Naive thymus-derived CD4-positive, alpha-beta T cell (primary cell): ENCODE measurements around the gene TBC1D1. TPM values are rescaled to one million over a fixed set of nuclear protein-coding genes. Genes with fewer than 3 reads are reported as not detected.

Experiments
- ATAC-seq: fragments of 150-1000 bp; cut with Tn5 transposase; 2 replicates; pipeline ENCODE4 v1.10.0; 2021; ENCODE audit warnings: mild to moderate bottlenecking, moderate library complexity
- CTCF ChIA-PET: fragments of 350-600 bp; sonication (Branson Sonifier 250); formaldehyde crosslinking; loops from one replicate; lab custom pipeline; 2021; ENCODE audit warnings: antibody characterized with exemption; lab: Charles Lee
- POLR2A ChIA-PET: fragments of 350-600 bp; sonication (Branson Sonifier 250); formaldehyde crosslinking; loops from one replicate; lab custom pipeline; 2021; ENCODE audit warnings: antibody characterized with exemption, inconsistent platforms; lab: Charles Lee
- DNase-seq, 9 donors: peaks; one replicate each; pipeline versions ENCODE4 v3.0.0 to v3.0.0-alpha.2; 2020 to 2022; ENCODE audit warnings: mixed read lengths in 1 of 9
- H3K27ac ChIP-seq: one replicate; pipeline ENCODE4 v1.7.0; 2013; ENCODE audit warnings: mild to moderate bottlenecking, low read depth, low read length, moderate library complexity
- H3K27me3 ChIP-seq, 2 donors: one replicate each; pipeline ENCODE4 v1.7.0; 2013; ENCODE audit warnings: low read length in 2 of 2, mild to moderate bottlenecking in 2 of 2, moderate library complexity in 2 of 2; ENCODE audit not compliant: control insufficient read depth in 2 of 2, insufficient read depth in 2 of 2
- H3K36me3 ChIP-seq, 3 experiments: 1 replicate in 2 of 3; 2 replicates in 1 of 3; pipeline ENCODE4 v1.7.0; 2013; ENCODE audit warnings: low read length in 3 of 3, mild to moderate bottlenecking in 3 of 3, moderate library complexity in 1 of 3; ENCODE audit not compliant: insufficient read depth in 3 of 3, control insufficient read depth in 2 of 3
- H3K4me1 ChIP-seq, 2 donors: one replicate each; pipeline ENCODE4 v1.7.0; 2013; ENCODE audit warnings: low read length in 2 of 2, mild to moderate bottlenecking in 2 of 2, moderate library complexity in 1 of 2; ENCODE audit not compliant: control insufficient read depth in 2 of 2, insufficient read depth in 2 of 2
- H3K4me3 ChIP-seq: 2 replicates; pipeline ENCODE4 v1.7.0; 2013; ENCODE audit warnings: mild to moderate bottlenecking, low read length
- H3K9me3 ChIP-seq, 3 experiments: 1 replicate in 2 of 3; 2 replicates in 1 of 3; pipeline ENCODE4 v1.7.0; 2013; ENCODE audit warnings: low read length in 3 of 3; ENCODE audit not compliant: control insufficient read depth in 2 of 3
- H3K27ac Mint-ChIP-seq, 9 donors: one replicate each; pipeline ENCODE4 v1.8.0; 2020 to 2022; ENCODE audit warnings: mixed read lengths in 9 of 9, mild to moderate bottlenecking in 8 of 9, moderate library complexity in 5 of 9, inconsistent platforms in 2 of 9
- H3K27me3 Mint-ChIP-seq, 5 donors: one replicate each; pipeline ENCODE4 v1.8.0; 2021 to 2022; ENCODE audit warnings: mixed read lengths in 5 of 5, mild to moderate bottlenecking in 1 of 5
- H3K36me3 Mint-ChIP-seq, 5 donors: one replicate each; pipeline ENCODE4 v1.8.0; 2020 to 2022; ENCODE audit warnings: mixed read lengths in 5 of 5, mild to moderate bottlenecking in 3 of 5, inconsistent platforms in 1 of 5
- H3K4me1 Mint-ChIP-seq, 7 donors: one replicate each; pipeline ENCODE4 v1.8.0; 2020 to 2022; ENCODE audit warnings: mixed read lengths in 7 of 7, mild to moderate bottlenecking in 3 of 7, inconsistent platforms in 1 of 7
- H3K4me3 Mint-ChIP-seq, 10 donors: one replicate each; pipeline ENCODE4 v1.8.0; 2020 to 2022; ENCODE audit warnings: mild to moderate bottlenecking in 10 of 10, mixed read lengths in 10 of 10, moderate library complexity in 6 of 10, inconsistent platforms in 2 of 10
- H3K9me3 Mint-ChIP-seq, 11 donors: one replicate each; pipeline ENCODE4 v1.8.0; 2020 to 2022; ENCODE audit warnings: mixed read lengths in 11 of 11, mild to moderate bottlenecking in 4 of 11, inconsistent platforms in 1 of 11, moderate library complexity in 1 of 11
- intact Hi-C, 2 donors: fragments of 100-400 bp; cut with micrococcal nuclease; formaldehyde crosslinking; loops; one replicate each; pipeline ENCODE4 v1.15.1; 2023
- polyA plus RNA-seq, 2 donors: library from polyadenylated mRNA; unstranded; fragments of 300-500 nt; fragmentation: Illumina TruSeq; gene quantifications; one replicate each; pipeline ENCODE4 v1.2.3, GENCODE V29; 2021
- total RNA-seq, 6 experiments: library from RNA in 5 of 6; stranded (reverse) in 5 of 6; gene quantifications; 1 replicate in 5 of 6; 2 replicates in 1 of 6; pipeline ENCODE4 v1.2.3 and lab custom pipeline; 2021 to 2026

TBC1D1 gene
- total and polyA plus RNA-seq, 7 experiments from 2014 or later: 19.4 to 66.8 (median 46.9) TPM

GRCh38 chr4:37892641-37893040, 1.8 kb downstream of the TBC1D1 start:
- peaks cover 39 to 77% (median 60%) of the 10 kb centered on the region in 7 donors for H3K4me1 Mint-ChIP-seq
- DNase-seq (peak in 7 of 9 donors; percentile 11 to 60 (median 29)), ATAC-seq (peak; percentile 69)
- peak overlapping the region; percentile 88 to 100 (median 96) for H3K4me3 Mint-ChIP-seq
- intact Hi-C loops: loop anchor here (1.0 to 5.0 kb wide), 8 partner anchors 35 to 1505 kb away; partner anchors contain the start of gene KLF3 (in 1 of the 2)
- peak overlapping the region; percentile 86 to 96 (median 92) for H3K27ac Mint-ChIP-seq
- Histone ChIP-seq H3K9me3 (no peaks in the 10 kb centered on the region), H3K4me3 (peak overlapping the region; percentile 51), H3K27me3 (no peaks in the 10 kb centered on the region), H3K4me1 (peaks cover 10 to 25% of the 10 kb centered on the region in 2 donors), H3K27ac (peak overlapping the region; percentile 69), H3K36me3 (peaks cover 0 to 2% (median 0%) of the 10 kb centered on the region in 3 experiments)
- ChIA-PET CTCF (no interaction called here), POLR2A (interaction anchor here (0.9 to 2.6 kb wide), 2 partner anchors 66 to 288 kb away, joined by 3 to 15 read pairs; partner anchors contain the start of gene PGM2)
- H3K36me3 Mint-ChIP-seq: peaks cover 0 to 13% (median 0%) of the 10 kb centered on the region in 5 donors
- H3K9me3 Mint-ChIP-seq: no peaks in the 10 kb centered on the region
- peaks cover 0 to 2% (median 0%) of the 10 kb centered on the region in 5 donors for H3K27me3 Mint-ChIP-seq

GRCh38 chr4:37893164-37893563, 2.3 kb downstream of the TBC1D1 start:
- Mint-ChIP-seq H3K4me1 (peaks cover 40 to 78% (median 58%) of the 10 kb centered on the region in 7 donors), H3K27me3 (peaks cover 0 to 2% (median 0%) of the 10 kb centered on the region in 5 donors), H3K36me3 (peaks cover 0 to 13% (median 0%) of the 10 kb centered on the region in 5 donors), H3K4me3 (peak overlapping the region; percentile 88 to 100 (median 96)), H3K27ac (peak overlapping the region in 8 of 9 donors; percentile 86 to 96 (median 92)), H3K9me3 (no peaks in the 10 kb centered on the region)
- Histone ChIP-seq H3K4me3 (peak overlapping the region; percentile 51), H3K27ac (no peak overlapping the region), H3K4me1 (peaks cover 10 to 23% of the 10 kb centered on the region in 2 donors), H3K9me3 (no peaks in the 10 kb centered on the region), H3K36me3 (peaks cover 0 to 2% (median 0%) of the 10 kb centered on the region in 3 experiments), H3K27me3 (no peaks in the 10 kb centered on the region)
- intact Hi-C loops: loop anchor here (2.0 to 5.0 kb wide), 7 partner anchors 34 to 1506 kb away; partner anchors contain the start of gene KLF3 (in 1 of the 2)
- ChIA-PET POLR2A (interaction anchor here (2.6 kb wide), 1 partner anchor 67 kb away, joined by 15 read pairs; the partner anchor contains the start of gene PGM2), CTCF (no interaction called here)
- DNase-seq (no peak), ATAC-seq (no peak)

- Histone ChIP-seq H3K4me1 (peaks cover 10 to 15% of the 10 kb centered on the region in 2 donors), H3K27me3 (no peaks in the 10 kb centered on the region), H3K9me3 (no peaks in the 10 kb centered on the region), H3K36me3 (peaks cover 0 to 2% (median 0%) of the 10 kb centered on the region in 3 experiments), H3K4me3 (no peak overlapping the region), H3K27ac (no peak overlapping the region)
- intact Hi-C loops: no loop called here
- no peak for DNase-seq
- Mint-ChIP-seq H3K36me3 (peaks cover 5 to 19% (median 12%) of the 10 kb centered on the region in 5 donors), H3K4me1 (peaks cover 41 to 81% (median 70%) of the 10 kb centered on the region in 7 donors), H3K27ac (no peak overlapping the region), H3K27me3 (no peaks in the 10 kb centered on the region), H3K4me3 (peak overlapping the region in 1 of 10 donors; percentile 10), H3K9me3 (peaks cover 0 to 3% (median 0%) of the 10 kb centered on the region in 11 donors)
- POLR2A ChIA-PET: interaction anchor here (0.6 kb wide), 1 partner anchor 139 kb away, joined by 3 read pairs; no protein-coding TSS in a partner anchor
- CTCF ChIA-PET: no interaction called here
- no peak for ATAC-seq
These were observed 4.4 kb downstream of the TBC1D1 start for GRCh38 chr4:37895271-37895670.

GRCh38 chr4:37896206-37896860, 5.4 kb downstream of the TBC1D1 start:
- Mint-ChIP-seq H3K9me3 (peaks cover 0 to 3% (median 0%) of the 10 kb centered on the region in 11 donors), H3K4me3 (peak overlapping the region in 4 of 10 donors; percentile 8 to 32 (median 21)), H3K27me3 (no peaks in the 10 kb centered on the region), H3K36me3 (peaks cover 5 to 22% (median 13%) of the 10 kb centered on the region in 5 donors), H3K4me1 (peaks cover 43 to 87% (median 76%) of the 10 kb centered on the region in 7 donors), H3K27ac (peak overlapping the region in 1 of 9 donors; percentile 68)
- ATAC-seq (no peak), DNase-seq (no peak)
- intact Hi-C loops: no loop called here
- CTCF ChIA-PET: interaction anchor here (0.6 to 0.8 kb wide), 2 partner anchors 139 to 1573 kb away, joined by 4 read pairs; no protein-coding TSS in a partner anchor
- Histone ChIP-seq H3K4me1 (peaks cover 10 to 14% of the 10 kb centered on the region in 2 donors), H3K27me3 (no peaks in the 10 kb centered on the region), H3K4me3 (no peak overlapping the region), H3K36me3 (no peaks in the 10 kb centered on the region), H3K9me3 (no peaks in the 10 kb centered on the region), H3K27ac (no peak overlapping the region)
- POLR2A ChIA-PET: interaction anchor here (1.0 kb wide), 1 partner anchor 10 kb away, joined by 3 read pairs; no protein-coding TSS in a partner anchor

GRCh38 chr4:37902212-37902611, 11.3 kb downstream of the TBC1D1 start:
- DNase-seq (no peak), ATAC-seq (no peak)
- Mint-ChIP-seq H3K9me3 (peaks cover 0 to 3% (median 0%) of the 10 kb centered on the region in 11 donors), H3K36me3 (peaks cover 14 to 51% (median 37%) of the 10 kb centered on the region in 5 donors), H3K27ac (peak overlapping the region in 1 of 9 donors; percentile 18), H3K4me3 (peak overlapping the region in 3 of 10 donors; percentile 1 to 30 (median 8)), H3K4me1 (peaks cover 18 to 85% (median 72%) of the 10 kb centered on the region in 7 donors), H3K27me3 (no peaks in the 10 kb centered on the region)
- Histone ChIP-seq H3K27ac (no peak overlapping the region), H3K9me3 (no peaks in the 10 kb centered on the region), H3K36me3 (peaks cover 4 to 16% (median 5%) of the 10 kb centered on the region in 3 experiments), H3K4me3 (no peak overlapping the region), H3K27me3 (no peaks in the 10 kb centered on the region), H3K4me1 (peaks cover 0 to 15% of the 10 kb centered on the region in 2 donors)
- intact Hi-C loops: no loop called here
- CTCF ChIA-PET: no interaction called here
- POLR2A ChIA-PET: no interaction called here
